HUES6 (cell line): ENCODE data around the gene NKX2-1.
A peak's percentile ranks its signal among the peaks of the same experiment; 100 is the strongest.

Experiments
- H3K27ac ChIP-seq: 2 replicates; pipeline ENCODE4 v1.7.0; 2013; ENCODE audit warnings: low read depth, mild to moderate bottlenecking, low read length, inconsistent platforms
- H3K27me3 ChIP-seq: 2 replicates; pipeline ENCODE4 v1.6.1; 2013; ENCODE audit warnings: low read length; ENCODE audit not compliant: control insufficient read depth, insufficient read depth
- H3K36me3 ChIP-seq: 2 replicates; pipeline ENCODE4 v1.6.1; 2013; ENCODE audit warnings: low read length; ENCODE audit not compliant: control insufficient read depth, insufficient read depth
- H3K4me1 ChIP-seq: 2 replicates; pipeline ENCODE4 v1.6.1; 2013; ENCODE audit warnings: low read length; ENCODE audit not compliant: control insufficient read depth, insufficient read depth
- H3K4me3 ChIP-seq: 2 replicates; pipeline ENCODE4 v1.5.1; 2013; ENCODE audit warnings: low read depth, low read length
- H3K9ac ChIP-seq: one replicate; pipeline ENCODE4 v1.6.1; 2013; ENCODE audit warnings: mild to moderate bottlenecking, low read length
- H3K9me3 ChIP-seq: 2 replicates; pipeline ENCODE4 v1.6.1; 2013; ENCODE audit warnings: low read depth, low read length; ENCODE audit not compliant: control insufficient read depth, insufficient read depth

The NKX2-1 gene

GRCh38 chr14:36515896-36516718, 3.9 kb downstream of the NKX2-1 start:
- H3K9ac ChIP-seq, result no peak overlapping the region
- H3K4me3 ChIP-seq, result no peak overlapping the region
- H3K4me1 ChIP-seq, result peaks cover 30% of the 10 kb centered on the region
- peaks cover 100% of the 10 kb centered on the region for H3K27me3 ChIP-seq
- no peak overlapping the region for H3K27ac ChIP-seq
- H3K9me3 ChIP-seq, result no peaks in the 10 kb centered on the region
- no peaks in the 10 kb centered on the region for H3K36me3 ChIP-seq

- H3K9ac ChIP-seq, result no peak overlapping the region
- H3K27me3 ChIP-seq, result peaks cover 100% of the 10 kb centered on the region
- H3K27ac ChIP-seq, result no peak overlapping the region
- no peak overlapping the region for H3K4me3 ChIP-seq
- peaks cover 32% of the 10 kb centered on the region for H3K4me1 ChIP-seq
- no peaks in the 10 kb centered on the region for H3K9me3 ChIP-seq
- H3K36me3 ChIP-seq, result no peaks in the 10 kb centered on the region
Observed at GRCh38 chr14:36515105-36515593, 4.9 kb downstream of the NKX2-1 start.

GRCh38 chr14:36514278-36515104, 5.5 kb downstream of the NKX2-1 start:
- Histone ChIP-seq H3K4me1 (peaks cover 38% of the 10 kb centered on the region), H3K27me3 (peaks cover 100% of the 10 kb centered on the region), H3K9me3 (no peaks in the 10 kb centered on the region), H3K9ac (no peak overlapping the region), H3K27ac (no peak overlapping the region), H3K36me3 (no peaks in the 10 kb centered on the region), H3K4me3 (0 out of 2 replicates have a peak overlapping the region, but pooled peaks have one; percentile 11)

- no peaks in the 10 kb centered on the region for H3K36me3 ChIP-seq
- H3K9ac ChIP-seq, result no peak overlapping the region
- peaks cover 100% of the 10 kb centered on the region for H3K27me3 ChIP-seq
- peak overlapping the region; percentile 11; the same call in 1 of the 2 replicates for H3K4me3 ChIP-seq
- H3K9me3 ChIP-seq, result no peaks in the 10 kb centered on the region
- H3K4me1 ChIP-seq, result peaks cover 43% of the 10 kb centered on the region
- no peak overlapping the region for H3K27ac ChIP-seq
Observed at GRCh38 chr14:36513451-36514277, 6.4 kb downstream of the NKX2-1 start.

GRCh38 chr14:36513012-36513420, 7.0 kb downstream of the NKX2-1 start:
- Histone ChIP-seq H3K9ac (no peak overlapping the region), H3K36me3 (no peaks in the 10 kb centered on the region), H3K9me3 (no peaks in the 10 kb centered on the region), H3K4me3 (no peak overlapping the region), H3K27ac (no peak overlapping the region), H3K27me3 (peaks cover 100% of the 10 kb centered on the region), H3K4me1 (peaks cover 44% of the 10 kb centered on the region)

GRCh38 chr14:36512585-36513003, 7.4 kb downstream of the NKX2-1 start:
- Histone ChIP-seq H3K9me3 (no peaks in the 10 kb centered on the region), H3K4me1 (peaks cover 44% of the 10 kb centered on the region), H3K4me3 (no peak overlapping the region), H3K27ac (no peak overlapping the region), H3K27me3 (peaks cover 100% of the 10 kb centered on the region), H3K36me3 (no peaks in the 10 kb centered on the region), H3K9ac (no peak overlapping the region)

- H3K36me3 ChIP-seq, result no peaks in the 10 kb centered on the region
- no peak overlapping the region for H3K27ac ChIP-seq
- no peaks in the 10 kb centered on the region for H3K9me3 ChIP-seq
- H3K4me1 ChIP-seq, result peaks cover 44% of the 10 kb centered on the region
- H3K27me3 ChIP-seq, result peaks cover 100% of the 10 kb centered on the region
- H3K4me3 ChIP-seq, result no peak overlapping the region
- no peak overlapping the region for H3K9ac ChIP-seq
Observed at GRCh38 chr14:36511981-36512584, 7.9 kb downstream of the NKX2-1 start.

GRCh38 chr14:36510874-36511273, 9.2 kb downstream of the NKX2-1 start:
- Histone ChIP-seq H3K4me3 (no peak overlapping the region), H3K4me1 (peaks cover 44% of the 10 kb centered on the region), H3K27me3 (peaks cover 100% of the 10 kb centered on the region), H3K27ac (no peak overlapping the region), H3K9me3 (no peaks in the 10 kb centered on the region), H3K9ac (no peak overlapping the region), H3K36me3 (no peaks in the 10 kb centered on the region)

GRCh38 chr14:36510078-36510799, 9.8 kb downstream of the NKX2-1 start:
- no peak overlapping the region for H3K4me3 ChIP-seq
- H3K4me1 ChIP-seq, result peaks cover 48% of the 10 kb centered on the region
- H3K36me3 ChIP-seq, result no peaks in the 10 kb centered on the region
- H3K27me3 ChIP-seq, result peaks cover 100% of the 10 kb centered on the region
- no peak overlapping the region for H3K27ac ChIP-seq
- no peak overlapping the region for H3K9ac ChIP-seq
- H3K9me3 ChIP-seq, result no peaks in the 10 kb centered on the region
